Measurements from ENCODE around the gene B3GALNT2.
"Not testable (repeated sequence)": the region's sequence is repeated elsewhere in the genome, so short reads cannot be mapped to it uniquely, and the experiment has no call there.

Gene B3GALNT2

GRCh38 chr1:235504122-235504493, at the start of gene B3GALNT2:
Gene B3GALNT2, minus strand, starts transcription at chr1:235504452. Its CDS starts 200 bp downstream, at chr1:235504252.
- Mint-ChIP-seq H3K4me3 (peak within 1 kb of the TSS; percentile 98), H3K27ac (ENCODE audit: low read depth) (peak within 1 kb of the TSS; percentile 98), H3K36me3 (ENCODE audit: insufficient read depth) (peaks cover 16% of the 10 kb centered on the region), H3K9me3 (no peaks in the 10 kb centered on the region), H3K27me3 (no peaks in the 10 kb centered on the region), H3K4me1 (peaks cover 23% of the 10 kb centered on the region)
- peak; percentile 56 for ATAC-seq (replicated peaks; ENCODE audit: extremely low read depth, poor library complexity, severe bottlenecking)
- DNase-seq (ENCODE audit: low spot score in 2 of 2): no peak

DNA sequence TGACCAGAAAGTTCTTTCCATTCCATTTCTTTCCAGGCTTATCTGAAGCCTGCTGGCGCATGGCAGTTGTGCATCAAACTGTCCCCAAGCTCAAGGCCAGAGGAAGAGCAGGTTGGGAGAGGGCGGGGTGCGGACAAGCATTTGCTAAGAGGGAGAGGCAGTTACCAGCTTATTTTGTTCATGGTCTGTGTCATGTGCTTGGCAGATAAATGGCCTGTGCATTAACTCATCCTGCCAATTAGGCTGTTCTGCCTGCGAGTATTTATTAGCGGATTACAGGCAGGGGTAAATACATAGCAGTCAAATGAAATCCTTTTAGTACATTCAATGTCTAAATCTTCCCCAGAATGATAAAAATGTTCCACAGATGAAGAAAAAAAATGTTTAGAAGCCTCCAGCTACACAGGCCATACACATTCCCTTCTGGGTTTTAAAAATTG, 48.9 kb upstream of the B3GALNT2 start:
- H3K27me3 Mint-ChIP-seq: peaks cover 17% of the 10 kb centered on the region
- H3K27ac Mint-ChIP-seq (ENCODE audit: low read depth): no peak overlapping the region
- H3K9me3 Mint-ChIP-seq: no peaks in the 10 kb centered on the region
- H3K36me3 Mint-ChIP-seq (ENCODE audit: insufficient read depth): no peaks in the 10 kb centered on the region
- ATAC-seq (replicated peaks; ENCODE audit: extremely low read depth, poor library complexity, severe bottlenecking) (no peak), DNase-seq (ENCODE audit: low spot score in 2 of 2) (no peak)
- no peak overlapping the region for H3K4me3 Mint-ChIP-seq
- H3K4me1 Mint-ChIP-seq: no peaks in the 10 kb centered on the region

DNA sequence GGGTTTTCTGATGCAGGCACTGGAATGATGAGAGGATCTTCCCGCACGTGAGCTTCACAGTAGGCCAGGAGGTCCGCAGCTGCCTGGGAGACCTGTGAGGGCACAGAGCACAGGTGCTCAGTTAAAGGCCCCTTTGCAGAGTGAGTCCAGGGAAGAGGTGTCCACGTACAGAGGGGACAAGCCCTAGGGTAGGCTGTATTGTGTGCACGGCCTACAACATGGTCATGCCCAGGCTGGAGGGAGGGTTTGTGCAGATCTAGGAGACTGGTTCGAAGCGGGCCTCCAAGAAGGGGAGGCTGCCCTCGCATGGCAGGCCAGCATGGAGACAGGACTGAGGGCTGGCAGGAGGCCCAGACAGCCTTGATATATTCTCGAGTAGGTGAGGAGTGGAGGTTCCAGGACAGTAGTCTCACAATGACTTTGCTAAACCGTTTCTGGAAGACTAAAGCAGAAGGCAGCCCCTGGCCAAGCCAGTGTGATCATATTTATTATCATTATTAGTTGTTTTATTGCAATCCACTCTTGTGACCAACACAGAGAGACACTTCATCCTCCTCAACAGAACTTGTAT, 48.0 kb upstream of the B3GALNT2 start:
- H3K9me3 Mint-ChIP-seq: no peaks in the 10 kb centered on the region
- no peak overlapping the region for H3K4me3 Mint-ChIP-seq
- H3K36me3 Mint-ChIP-seq (ENCODE audit: insufficient read depth): no peaks in the 10 kb centered on the region

GRCh38 chr1:235549351-235550139, 45.3 kb upstream of the B3GALNT2 start:
- H3K9me3 Mint-ChIP-seq: no peaks in the 10 kb centered on the region
- H3K4me1 Mint-ChIP-seq: no peaks in the 10 kb centered on the region
- H3K27me3 Mint-ChIP-seq: peaks cover 43% of the 10 kb centered on the region
- H3K27ac Mint-ChIP-seq (ENCODE audit: low read depth): no peak overlapping the region
- H3K4me3 Mint-ChIP-seq: no peak overlapping the region
- DNase-seq (ENCODE audit: low spot score in 2 of 2) (no peak), ATAC-seq (replicated peaks; ENCODE audit: extremely low read depth, poor library complexity, severe bottlenecking) (no peak)
- no peaks in the 10 kb centered on the region for H3K36me3 Mint-ChIP-seq (ENCODE audit: insufficient read depth)

More for the DNA sequence above, 48.0 kb upstream of the B3GALNT2 start:
- peaks cover 25% of the 10 kb centered on the region for H3K27me3 Mint-ChIP-seq
- no peak overlapping the region for H3K27ac Mint-ChIP-seq (ENCODE audit: low read depth)
- ATAC-seq (replicated peaks; ENCODE audit: extremely low read depth, poor library complexity, severe bottlenecking) (no peak), DNase-seq (ENCODE audit: low spot score in 2 of 2) (no peak)
- H3K4me1 Mint-ChIP-seq: no peaks in the 10 kb centered on the region

DNA sequence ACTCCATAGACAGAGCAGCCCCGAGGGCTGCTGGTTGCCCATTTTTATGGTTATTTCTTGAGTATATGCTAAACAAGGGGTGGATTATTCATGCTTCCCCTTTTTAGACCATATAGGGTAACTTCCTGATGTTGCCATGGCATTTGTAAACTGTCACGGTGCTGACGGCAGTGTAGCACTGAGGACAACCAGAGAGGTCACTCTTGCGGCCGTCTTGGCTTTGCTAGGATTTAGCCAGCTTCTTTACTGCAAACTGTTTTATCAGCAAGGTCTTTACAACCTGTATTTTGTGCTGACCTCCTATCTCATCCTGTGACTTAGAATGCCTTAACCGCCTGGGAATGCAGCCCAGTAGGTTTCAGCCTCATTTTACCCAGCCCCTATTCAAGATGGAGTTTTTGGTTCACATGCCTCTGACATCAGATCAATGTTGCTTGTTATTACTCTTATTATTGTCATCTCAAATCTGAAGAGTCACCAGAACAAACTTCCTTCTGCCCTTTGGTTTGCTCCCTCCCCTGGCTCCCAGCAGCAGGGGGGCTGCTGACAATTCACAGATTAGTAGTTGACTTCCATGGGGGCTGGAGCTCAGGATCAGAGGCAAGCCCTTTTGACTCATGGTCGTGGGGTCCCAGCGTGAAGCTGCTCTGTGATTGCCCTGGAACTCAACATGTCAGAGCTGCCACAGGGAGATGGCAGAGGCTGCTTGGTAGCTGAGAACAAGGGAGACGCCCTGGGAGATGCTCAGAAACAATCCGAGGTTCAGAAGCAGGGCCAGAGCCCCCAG, 42.3 kb upstream of the B3GALNT2 start:
- peaks cover 43% of the 10 kb centered on the region for H3K27me3 Mint-ChIP-seq
- DNase-seq (ENCODE audit: low spot score in 2 of 2); H3K36me3 Mint-ChIP-seq (ENCODE audit: insufficient read depth); H3K9me3 Mint-ChIP-seq; H3K27ac Mint-ChIP-seq (ENCODE audit: low read depth); H3K4me3 Mint-ChIP-seq; ATAC-seq (replicated peaks; ENCODE audit: extremely low read depth, poor library complexity, severe bottlenecking); H3K4me1 Mint-ChIP-seq: not testable (repeated sequence)

GRCh38 chr1:235545292-235545930, 41.2 kb upstream of the B3GALNT2 start:
- H3K27ac Mint-ChIP-seq (ENCODE audit: low read depth): no peak overlapping the region

DNA sequence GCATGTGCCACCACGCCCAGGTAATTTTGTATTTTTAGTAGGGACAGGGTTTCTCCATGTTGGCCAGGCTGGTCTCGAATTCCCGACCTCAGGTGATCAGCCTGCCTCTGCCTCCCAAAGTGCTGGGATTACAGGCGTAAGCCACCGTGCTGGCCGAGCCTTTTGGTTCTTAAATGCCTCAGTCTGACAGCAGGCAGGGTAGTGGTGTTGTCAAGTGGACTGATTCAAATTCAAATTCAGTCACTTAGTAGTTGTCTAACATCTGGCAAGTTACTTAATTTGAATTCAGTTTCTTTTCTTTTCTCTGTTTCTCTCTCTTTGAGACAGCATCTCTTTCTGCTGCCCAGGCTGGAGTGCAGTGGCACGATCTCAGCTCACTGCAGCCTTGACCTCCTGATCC, 38.6 kb upstream of the B3GALNT2 start:
- not testable (repeated sequence) for H3K36me3 Mint-ChIP-seq (ENCODE audit: insufficient read depth); H3K4me1 Mint-ChIP-seq; ATAC-seq (replicated peaks; ENCODE audit: extremely low read depth, poor library complexity, severe bottlenecking); H3K4me3 Mint-ChIP-seq; DNase-seq (ENCODE audit: low spot score in 2 of 2); H3K27ac Mint-ChIP-seq (ENCODE audit: low read depth); H3K9me3 Mint-ChIP-seq
- H3K27me3 Mint-ChIP-seq: peaks cover 23% of the 10 kb centered on the region

More at GRCh38 chr1:235545292-235545930, 41.2 kb upstream of the B3GALNT2 start:
- DNase-seq (ENCODE audit: low spot score in 2 of 2) (no peak), ATAC-seq (replicated peaks; ENCODE audit: extremely low read depth, poor library complexity, severe bottlenecking) (no peak)
- H3K36me3 Mint-ChIP-seq (ENCODE audit: insufficient read depth): no peaks in the 10 kb centered on the region
- H3K27me3 Mint-ChIP-seq: peaks cover 43% of the 10 kb centered on the region
- no peaks in the 10 kb centered on the region for H3K9me3 Mint-ChIP-seq
- no peak overlapping the region for H3K4me3 Mint-ChIP-seq
- H3K4me1 Mint-ChIP-seq: no peaks in the 10 kb centered on the region

DNA sequence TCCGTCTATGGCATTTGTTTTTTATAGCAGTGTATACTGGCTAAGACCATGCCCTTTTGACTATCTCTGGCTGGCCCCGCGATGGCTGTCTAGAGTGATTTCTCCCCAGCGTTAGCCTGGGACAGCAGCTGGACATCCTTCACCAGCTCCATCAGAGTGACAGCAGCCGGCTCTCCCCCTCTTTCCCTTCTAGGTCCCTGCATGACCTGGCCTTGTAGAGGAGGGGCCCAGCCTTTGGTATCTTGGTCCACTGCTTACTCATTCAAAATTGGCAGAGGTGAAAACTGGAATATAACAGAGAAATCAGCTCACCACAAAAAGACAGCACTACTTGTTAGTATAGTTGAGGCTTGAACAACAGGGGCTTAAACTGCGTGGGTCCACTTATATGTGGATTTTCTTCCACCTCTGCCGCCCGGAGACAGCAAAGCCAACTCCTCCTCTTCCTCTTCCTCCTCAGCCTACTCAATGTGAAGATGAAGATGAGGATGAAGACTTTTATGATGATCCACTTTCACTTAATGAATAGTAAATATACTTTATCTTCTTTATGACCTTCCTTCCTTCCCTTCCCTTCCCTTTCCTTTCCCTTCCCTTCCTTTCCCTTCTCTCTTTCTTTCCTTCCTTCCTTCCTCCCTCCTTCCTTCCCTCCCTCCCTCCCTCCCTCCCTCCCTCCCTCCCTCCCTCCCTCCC, 29.4 kb upstream of the B3GALNT2 start:
- no peaks in the 10 kb centered on the region for H3K4me1 Mint-ChIP-seq
- DNase-seq (ENCODE audit: low spot score in 2 of 2) (no peak), ATAC-seq (replicated peaks; ENCODE audit: extremely low read depth, poor library complexity, severe bottlenecking) (no peak)
- peak overlapping the region; percentile 5 for H3K27ac Mint-ChIP-seq (ENCODE audit: low read depth)
- no peaks in the 10 kb centered on the region for H3K36me3 Mint-ChIP-seq (ENCODE audit: insufficient read depth)
- H3K27me3 Mint-ChIP-seq: no peaks in the 10 kb centered on the region
- H3K4me3 Mint-ChIP-seq: no peak overlapping the region
- no peaks in the 10 kb centered on the region for H3K9me3 Mint-ChIP-seq

DNA sequence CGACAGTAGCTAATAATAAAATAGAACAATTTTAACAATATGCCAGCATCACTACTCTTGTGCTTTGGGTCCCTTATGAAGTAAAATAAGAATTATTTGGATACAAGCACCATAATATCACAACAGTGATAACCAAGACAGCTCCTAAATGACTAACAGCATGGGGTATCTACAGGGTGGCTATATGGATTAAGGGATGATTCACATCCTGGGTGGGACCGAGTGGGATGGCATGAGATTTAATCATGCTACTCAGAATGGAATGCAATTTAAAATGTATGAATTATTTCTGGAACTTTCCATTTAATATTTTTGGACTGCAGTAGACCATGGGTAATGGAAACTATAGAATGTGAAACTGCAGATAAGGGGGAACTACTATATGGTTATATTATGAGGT, 28.1 kb upstream of the B3GALNT2 start:
- H3K27ac Mint-ChIP-seq (ENCODE audit: low read depth): no peak overlapping the region
- H3K4me3 Mint-ChIP-seq: no peak overlapping the region
- no peaks in the 10 kb centered on the region for H3K4me1 Mint-ChIP-seq
- ATAC-seq (replicated peaks; ENCODE audit: extremely low read depth, poor library complexity, severe bottlenecking) (no peak), DNase-seq (ENCODE audit: low spot score in 2 of 2) (no peak)
- no peaks in the 10 kb centered on the region for H3K9me3 Mint-ChIP-seq
- H3K27me3 Mint-ChIP-seq: no peaks in the 10 kb centered on the region
- no peaks in the 10 kb centered on the region for H3K36me3 Mint-ChIP-seq (ENCODE audit: insufficient read depth)

DNA sequence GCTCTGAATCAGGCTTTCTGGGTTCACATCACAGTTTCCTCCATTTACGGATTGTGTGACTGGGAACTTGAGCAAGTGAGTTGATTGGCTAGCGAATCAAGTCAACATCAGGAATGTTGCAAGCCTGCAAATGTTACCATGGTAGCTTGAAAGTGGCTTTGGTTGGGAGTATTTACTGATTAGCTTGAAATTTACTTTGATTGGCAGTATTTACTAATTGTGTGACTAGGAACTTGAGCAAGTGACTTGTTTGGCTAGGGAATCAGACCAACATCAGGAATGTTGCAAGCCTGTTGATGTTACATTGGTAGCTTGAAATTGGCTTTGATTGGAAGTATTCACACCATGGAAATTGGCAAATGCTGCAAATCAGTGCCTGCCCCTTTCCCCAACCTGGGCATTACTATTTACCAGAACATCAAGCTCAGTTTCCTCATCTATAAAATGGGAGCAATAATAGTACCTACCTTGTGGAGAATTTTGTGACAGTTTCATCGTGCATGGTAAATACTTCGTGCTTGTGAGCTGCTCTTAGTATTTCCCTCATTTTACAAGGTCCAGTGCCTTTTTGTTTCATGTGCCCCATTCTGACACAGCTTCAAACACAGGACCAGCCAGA, 23.1 kb upstream of the B3GALNT2 start:
- Mint-ChIP-seq H3K27ac (ENCODE audit: low read depth) (no peak overlapping the region), H3K4me3 (no peak overlapping the region), H3K36me3 (ENCODE audit: insufficient read depth) (no peaks in the 10 kb centered on the region), H3K4me1 (no peaks in the 10 kb centered on the region), H3K9me3 (no peaks in the 10 kb centered on the region), H3K27me3 (no peaks in the 10 kb centered on the region)
- DNase-seq (ENCODE audit: low spot score in 2 of 2) (no peak), ATAC-seq (replicated peaks; ENCODE audit: extremely low read depth, poor library complexity, severe bottlenecking) (no peak)

DNA sequence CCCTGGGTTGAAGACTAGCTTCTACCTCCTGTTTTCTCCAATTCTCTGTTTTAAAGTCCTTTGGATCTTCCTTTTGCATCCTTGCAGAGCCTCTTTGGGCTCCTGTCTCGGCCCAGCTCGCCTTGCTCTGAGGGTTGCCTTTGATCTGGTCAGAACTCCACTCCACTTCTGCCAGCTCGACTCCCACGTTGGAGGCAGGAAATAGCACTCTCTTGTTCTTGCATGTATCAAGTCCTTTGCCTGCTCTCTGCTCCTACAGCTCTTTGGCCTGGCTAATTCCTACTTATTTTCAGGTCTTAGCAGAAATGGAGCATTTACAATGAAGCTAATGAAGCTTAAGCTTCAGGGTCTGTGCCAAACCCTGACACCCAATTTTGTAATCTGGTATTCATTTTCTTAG, 21.1 kb upstream of the B3GALNT2 start:
- Mint-ChIP-seq H3K27me3 (no peaks in the 10 kb centered on the region), H3K4me3 (no peak overlapping the region), H3K36me3 (ENCODE audit: insufficient read depth) (no peaks in the 10 kb centered on the region), H3K27ac (ENCODE audit: low read depth) (no peak overlapping the region), H3K4me1 (no peaks in the 10 kb centered on the region), H3K9me3 (no peaks in the 10 kb centered on the region)
- ATAC-seq (replicated peaks; ENCODE audit: extremely low read depth, poor library complexity, severe bottlenecking) (no peak), DNase-seq (ENCODE audit: low spot score in 2 of 2) (no peak)

All from central memory CD8-positive, alpha-beta T cell (primary cell).